ENCODE data around the gene MRPL40.

The MRPL40 gene

DNA sequence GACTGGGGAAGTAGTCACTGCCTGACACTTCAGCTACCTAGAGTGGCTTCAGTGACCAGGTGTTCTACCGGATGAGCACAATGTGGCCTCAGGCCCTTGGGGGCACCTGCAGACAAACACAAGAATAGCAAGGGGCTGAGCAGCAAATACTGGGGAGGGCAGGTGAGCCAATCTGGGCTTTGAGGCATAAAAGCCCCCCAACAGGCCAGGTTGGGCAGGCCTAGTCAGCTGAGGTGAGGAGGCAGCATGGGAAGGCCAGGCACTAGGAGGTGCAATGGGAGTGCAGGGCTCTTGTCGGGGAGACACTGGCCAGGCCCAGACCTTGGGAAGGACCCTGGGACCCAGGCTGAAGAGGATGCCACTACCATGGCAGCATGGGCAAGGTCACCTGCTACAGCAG is 37.7 kb downstream of the MRPL40 start:
- in situ Hi-C loops (cut with MboI; ENCODE audit: low pct_unique_long_range_greater_than_20kb, low sequenced_read_pairs, unreplicated experiment), result no loop called here
- no peak for DNase-seq (ENCODE audit: low spot score)
- TF ChIP-seq, protein P1, sequence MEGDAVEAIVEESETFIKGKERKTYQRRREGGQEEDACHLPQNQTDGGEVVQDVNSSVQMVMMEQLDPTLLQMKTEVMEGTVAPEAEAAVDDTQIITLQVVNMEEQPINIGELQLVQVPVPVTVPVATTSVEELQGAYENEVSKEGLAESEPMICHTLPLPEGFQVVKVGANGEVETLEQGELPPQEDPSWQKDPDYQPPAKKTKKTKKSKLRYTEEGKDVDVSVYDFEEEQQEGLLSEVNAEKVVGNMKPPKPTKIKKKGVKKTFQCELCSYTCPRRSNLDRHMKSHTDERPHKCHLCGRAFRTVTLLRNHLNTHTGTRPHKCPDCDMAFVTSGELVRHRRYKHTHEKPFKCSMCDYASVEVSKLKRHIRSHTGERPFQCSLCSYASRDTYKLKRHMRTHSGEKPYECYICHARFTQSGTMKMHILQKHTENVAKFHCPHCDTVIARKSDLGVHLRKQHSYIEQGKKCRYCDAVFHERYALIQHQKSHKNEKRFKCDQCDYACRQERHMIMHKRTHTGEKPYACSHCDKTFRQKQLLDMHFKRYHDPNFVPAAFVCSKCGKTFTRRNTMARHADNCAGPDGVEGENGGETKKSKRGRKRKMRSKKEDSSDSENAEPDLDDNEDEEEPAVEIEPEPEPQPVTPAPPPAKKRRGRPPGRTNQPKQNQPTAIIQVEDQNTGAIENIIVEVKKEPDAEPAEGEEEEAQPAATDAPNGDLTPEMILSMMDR (IDR thresholded peaks at IDR 0.05; ENCODE audit: extremely low read depth, insufficient read depth, missing control alignments), result no peak

DNA sequence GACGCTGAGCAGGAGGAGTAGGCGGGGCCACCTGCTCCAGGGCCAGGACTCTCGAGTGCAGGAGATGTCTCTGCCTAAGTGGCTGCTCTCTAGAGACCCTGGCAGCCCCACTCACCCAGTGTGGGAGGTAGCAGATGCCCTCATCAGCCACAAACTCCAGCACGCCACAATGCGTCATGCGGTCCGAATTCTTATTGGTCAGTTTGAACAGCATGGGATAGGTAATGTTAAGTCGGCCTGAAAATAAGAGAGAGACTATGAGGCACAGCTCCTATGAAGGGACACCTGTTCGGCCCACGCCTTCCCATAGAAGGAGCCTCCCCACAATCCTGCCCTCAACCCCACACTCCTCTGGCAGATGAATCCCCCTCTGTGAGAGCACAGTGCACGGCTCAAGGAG is 39.2 kb downstream of the MRPL40 start:
- DNase-seq (ENCODE audit: low spot score), result no peak
- in situ Hi-C loops (cut with MboI; ENCODE audit: low pct_unique_long_range_greater_than_20kb, low sequenced_read_pairs, unreplicated experiment), result no loop called here
- TF ChIP-seq, protein P1 (IDR thresholded peaks at IDR 0.05; ENCODE audit: extremely low read depth, insufficient read depth, missing control alignments), result no peak

DNA sequence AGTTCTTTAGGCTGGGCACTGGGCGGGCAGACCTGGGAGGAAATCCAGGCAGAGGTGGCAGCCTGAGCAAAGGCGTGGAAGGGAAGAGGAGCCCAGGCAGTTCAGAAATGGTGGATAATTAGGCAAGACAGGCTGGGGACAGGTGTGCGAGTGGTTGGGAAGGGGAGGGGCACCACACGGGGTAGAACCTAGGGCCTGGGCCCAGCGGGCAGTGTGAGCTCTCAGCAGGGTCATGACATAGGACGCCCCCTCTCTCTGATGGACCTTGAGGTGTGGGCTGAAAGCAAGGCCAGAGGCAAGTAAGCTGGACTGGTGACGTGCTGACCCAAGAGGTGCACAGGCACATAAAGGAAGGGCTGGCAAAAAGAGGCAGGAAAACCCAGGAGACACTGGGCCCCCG is 39.9 kb downstream of the MRPL40 start:
- DNase-seq (ENCODE audit: low spot score), result no peak
- TF ChIP-seq, protein P1 (IDR thresholded peaks at IDR 0.05; ENCODE audit: extremely low read depth, insufficient read depth, missing control alignments), result no peak
- in situ Hi-C loops (cut with MboI; ENCODE audit: low pct_unique_long_range_greater_than_20kb, low sequenced_read_pairs, unreplicated experiment), result no loop called here

DNA sequence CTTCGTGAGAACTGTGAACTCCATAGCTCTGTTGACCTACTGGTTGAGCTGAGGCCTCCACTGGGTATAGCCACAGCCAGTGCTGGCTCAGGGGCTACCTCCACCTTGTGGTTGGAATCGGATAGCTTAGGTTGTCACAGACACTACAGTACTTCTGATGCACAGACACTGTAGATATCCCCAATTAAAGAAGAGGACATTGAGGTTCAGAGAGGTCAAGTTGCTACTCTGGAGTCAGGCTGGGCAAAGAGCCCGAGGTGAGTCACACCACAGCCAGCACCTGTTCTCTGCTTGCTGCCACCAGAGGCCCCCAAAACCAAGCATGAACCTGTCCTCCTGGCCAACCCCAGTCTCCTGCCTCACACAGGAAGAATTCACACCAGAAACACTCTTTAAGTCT is 41.2 kb downstream of the MRPL40 start:
- no peak for DNase-seq (ENCODE audit: low spot score)
- in situ Hi-C loops (cut with MboI; ENCODE audit: low pct_unique_long_range_greater_than_20kb, low sequenced_read_pairs, unreplicated experiment), result no loop called here
- TF ChIP-seq, protein P1 (IDR thresholded peaks at IDR 0.05; ENCODE audit: extremely low read depth, insufficient read depth, missing control alignments), result no peak

DNA sequence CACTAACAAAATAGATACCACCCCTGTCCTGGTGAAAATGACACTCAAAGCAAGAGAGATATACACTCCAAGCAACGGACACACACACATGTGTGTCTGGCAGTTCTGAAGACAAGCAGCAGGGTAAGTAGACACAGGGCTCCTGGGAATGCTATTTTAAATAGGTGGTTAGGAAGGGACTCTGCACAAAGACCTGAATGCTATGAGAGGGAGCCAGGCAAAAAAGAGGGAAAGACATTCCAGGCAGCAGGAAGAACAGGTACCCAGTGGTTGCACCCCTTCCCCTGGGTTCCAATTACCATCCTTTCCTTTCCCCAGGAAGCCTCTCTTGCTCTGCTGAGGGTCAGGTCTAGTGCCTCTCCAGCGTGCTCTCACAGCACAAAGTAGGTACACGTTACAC is 43.7 kb downstream of the MRPL40 start:
- TF ChIP-seq, protein P1 (IDR thresholded peaks at IDR 0.05; ENCODE audit: extremely low read depth, insufficient read depth, missing control alignments), result no peak
- DNase-seq (ENCODE audit: low spot score), result no peak
- in situ Hi-C loops (cut with MboI; ENCODE audit: low pct_unique_long_range_greater_than_20kb, low sequenced_read_pairs, unreplicated experiment), result no loop called here

DNA sequence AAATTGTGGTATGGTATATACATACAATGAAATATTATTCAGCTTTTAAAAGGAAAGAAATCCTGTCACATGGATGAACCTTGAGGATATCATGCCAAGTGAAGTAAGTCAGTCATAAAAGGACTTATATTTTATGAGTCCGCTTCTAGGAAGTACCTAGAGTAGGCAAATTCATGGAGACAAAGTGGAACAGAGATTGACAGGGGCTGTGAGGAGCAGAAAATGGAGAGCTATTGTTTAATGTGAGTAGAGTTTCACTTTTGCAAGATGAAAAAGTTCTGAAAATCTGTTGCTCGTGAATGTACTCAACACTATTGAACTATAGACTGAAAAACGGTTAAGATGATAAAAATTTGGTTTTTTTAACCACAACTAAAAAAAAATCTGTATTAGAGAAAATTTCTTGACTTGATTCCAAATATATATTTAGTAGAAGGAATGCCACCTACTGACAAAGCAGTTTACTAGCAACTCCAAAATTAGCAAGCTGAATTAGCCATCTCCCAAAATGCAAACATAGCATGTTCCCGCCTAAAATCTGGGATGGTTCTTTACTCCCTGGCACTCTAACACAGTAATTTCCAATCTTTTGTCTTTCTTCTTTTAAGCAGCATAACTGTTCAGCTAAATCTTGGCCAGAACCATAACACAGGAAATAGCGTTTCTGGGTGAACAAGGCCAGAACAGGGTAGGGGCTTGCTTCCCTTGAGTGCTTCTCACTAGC is 45.1 kb downstream of the MRPL40 start:
- TF ChIP-seq, protein P1 (IDR thresholded peaks at IDR 0.05; ENCODE audit: extremely low read depth, insufficient read depth, missing control alignments), result peak; percentile 23
- no peak for DNase-seq (ENCODE audit: low spot score)
- in situ Hi-C loops (cut with MboI; ENCODE audit: low pct_unique_long_range_greater_than_20kb, low sequenced_read_pairs, unreplicated experiment), result no loop called here

All from GM13977 (cell line).